Caco-2 (cell line): ENCODE data around the gene THAP3. TPM values are rescaled to one million over a fixed set of nuclear protein-coding genes. Genes with fewer than 3 reads are reported as not detected.

Experiments
- BruUV-seq: library from RNA; stranded (reverse); fragments of 400-500 nt; replicated peaks from 2 replicates; lab custom pipeline; 2021; lab: Mats Ljungman, UMichigan
- CTCF ChIA-PET: fragments of 300-600 bp; sonication (Branson Sonifier 250); formaldehyde crosslinking; loops from one replicate; lab custom pipeline; 2022; ENCODE audit warnings: antibody characterized with exemption; lab: Charles Lee
- POLR2A ChIA-PET: fragments of 300-600 bp; sonication (Branson Sonifier 250); formaldehyde crosslinking; loops from one replicate; lab custom pipeline; 2022; ENCODE audit warnings: antibody characterized with exemption; lab: Charles Lee
- DNase-seq, 2 experiments: peaks; one replicate each; pipeline versions ENCODE4 v3.0.0 to v3.0.0-alpha.2; 2020 to 2022
- H3K27me3 ChIP-seq: replicated peaks from 2 replicates; pipeline ENCODE4 v1.6.0; 2011; ENCODE audit warnings: low read length; ENCODE audit not compliant: control insufficient read depth, insufficient read depth
- H3K36me3 ChIP-seq: 2 replicates; pipeline ENCODE4 v1.5.1; 2011; ENCODE audit warnings: low read length; ENCODE audit not compliant: control insufficient read depth, insufficient read depth
- H3K4me1 ChIP-seq: fragments of 250-450 bp; sonication (Bioruptor Pico); 2 replicates; pipeline ENCODE4 v1.5.1; 2020; ENCODE audit warnings: mild to moderate bottlenecking
- H3K4me3 ChIP-seq: 2 replicates; pipeline ENCODE4 v1.5.1; 2011; ENCODE audit warnings: low read depth, mild to moderate bottlenecking, control low read depth, low read length
- H3K9me3 ChIP-seq: fragments of 250-450 bp; sonication (Bioruptor Pico); 2 replicates; pipeline ENCODE4 v1.5.1; 2020; ENCODE audit warnings: mild to moderate bottlenecking, moderate library complexity
- H3K27ac Mint-ChIP-seq: one replicate; pipeline ENCODE4 v1.8.0; 2022; ENCODE audit warnings: mixed read lengths; ENCODE audit not compliant: unreplicated experiment
- H3K27me3 Mint-ChIP-seq: one replicate; pipeline ENCODE4 v1.8.0; 2022; ENCODE audit warnings: mixed read lengths; ENCODE audit not compliant: insufficient read depth, unreplicated experiment
- H3K36me3 Mint-ChIP-seq: one replicate; pipeline ENCODE4 v1.8.0; 2022; ENCODE audit warnings: mild to moderate bottlenecking, mixed read lengths; ENCODE audit not compliant: insufficient read depth, unreplicated experiment
- H3K4me1 Mint-ChIP-seq: one replicate; pipeline ENCODE4 v1.8.0; 2022; ENCODE audit warnings: low read depth, mixed read lengths; ENCODE audit not compliant: unreplicated experiment
- H3K4me3 Mint-ChIP-seq: one replicate; pipeline ENCODE4 v1.8.0; 2022; ENCODE audit warnings: mild to moderate bottlenecking, moderate library complexity, mixed read lengths; ENCODE audit not compliant: unreplicated experiment
- H3K9me3 Mint-ChIP-seq: one replicate; pipeline ENCODE4 v1.8.0; 2022; ENCODE audit warnings: mixed read lengths; ENCODE audit not compliant: unreplicated experiment
- intact Hi-C: fragments of 100-400 bp; cut with micrococcal nuclease; formaldehyde crosslinking; loops from one replicate; pipeline ENCODE4 v1.10.0; 2022; ENCODE audit not compliant: unreplicated experiment
- total RNA-seq: library from RNA; stranded (reverse); gene quantifications from 2 replicates; pipeline ENCODE4 v1.2.3, GENCODE V29; 2022
- TF ChIP-seq, protein P1 (sequence below), 2 experiments: fragments of 200-600 bp in 1 of 2; IDR thresholded peaks; 1 replicate in 1 of 2; 2 replicates in 1 of 2; pipeline versions ENCODE4 v1.5.1 to v1.8.0; 2011 to 2022; ENCODE audit warnings: antibody characterized with exemption in 1 of 2, control low read depth in 1 of 2, inconsistent platforms in 1 of 2, low read depth in 1 of 2, low read length in 1 of 2, mild to moderate bottlenecking in 1 of 2, moderate library complexity in 1 of 2; ENCODE audit not compliant: insufficient read depth in 1 of 2, severe bottlenecking in 1 of 2, unreplicated experiment in 1 of 2

THAP3 gene
- total RNA-seq, 1 experiment from 2014 or later, result 13.5 TPM

DNA sequence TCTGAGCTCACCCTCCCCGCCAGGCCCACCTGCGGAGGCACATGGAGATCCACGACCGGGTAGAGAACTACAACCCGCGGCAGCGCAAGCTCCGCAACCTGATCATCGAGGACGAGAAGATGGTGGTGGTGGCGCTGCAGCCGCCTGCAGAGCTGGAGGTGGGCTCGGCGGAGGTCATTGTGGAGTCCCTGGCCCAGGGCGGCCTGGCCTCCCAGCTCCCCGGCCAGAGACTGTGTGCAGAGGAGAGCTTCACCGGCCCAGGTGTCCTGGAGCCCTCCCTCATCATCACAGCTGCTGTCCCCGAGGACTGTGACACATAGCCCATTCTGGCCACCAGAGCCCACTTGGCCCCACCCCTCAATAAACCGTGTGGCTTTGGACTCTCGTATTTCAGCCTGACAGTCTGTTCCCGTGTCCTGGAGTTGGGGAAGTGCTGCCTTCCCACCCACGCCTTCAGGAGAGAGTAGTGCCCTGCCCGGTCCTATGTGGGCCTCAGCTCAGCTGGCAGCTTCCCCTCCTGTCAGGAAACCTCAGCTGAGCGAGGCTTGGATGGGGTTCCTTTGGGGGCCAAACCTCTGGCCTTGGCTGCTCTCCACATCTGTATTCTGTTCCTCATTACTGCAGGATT lies 35.7 kb upstream of the THAP3 start:
- TF ChIP-seq, protein P1, sequence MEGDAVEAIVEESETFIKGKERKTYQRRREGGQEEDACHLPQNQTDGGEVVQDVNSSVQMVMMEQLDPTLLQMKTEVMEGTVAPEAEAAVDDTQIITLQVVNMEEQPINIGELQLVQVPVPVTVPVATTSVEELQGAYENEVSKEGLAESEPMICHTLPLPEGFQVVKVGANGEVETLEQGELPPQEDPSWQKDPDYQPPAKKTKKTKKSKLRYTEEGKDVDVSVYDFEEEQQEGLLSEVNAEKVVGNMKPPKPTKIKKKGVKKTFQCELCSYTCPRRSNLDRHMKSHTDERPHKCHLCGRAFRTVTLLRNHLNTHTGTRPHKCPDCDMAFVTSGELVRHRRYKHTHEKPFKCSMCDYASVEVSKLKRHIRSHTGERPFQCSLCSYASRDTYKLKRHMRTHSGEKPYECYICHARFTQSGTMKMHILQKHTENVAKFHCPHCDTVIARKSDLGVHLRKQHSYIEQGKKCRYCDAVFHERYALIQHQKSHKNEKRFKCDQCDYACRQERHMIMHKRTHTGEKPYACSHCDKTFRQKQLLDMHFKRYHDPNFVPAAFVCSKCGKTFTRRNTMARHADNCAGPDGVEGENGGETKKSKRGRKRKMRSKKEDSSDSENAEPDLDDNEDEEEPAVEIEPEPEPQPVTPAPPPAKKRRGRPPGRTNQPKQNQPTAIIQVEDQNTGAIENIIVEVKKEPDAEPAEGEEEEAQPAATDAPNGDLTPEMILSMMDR (IDR thresholded peaks at IDR 0.05; ENCODE audit: insufficient read depth in 1 of 2, low read depth in 1 of 2, low read length in 1 of 2, severe bottlenecking in 1 of 2, unreplicated experiment in 1 of 2), result no peak
- POLR2A ChIA-PET, result no interaction called here
- Histone ChIP-seq H3K9me3 (no peaks in the 10 kb centered on the region), H3K27me3 (no peaks in the 10 kb centered on the region), H3K4me3 (no peak overlapping the region), H3K4me1 (no peaks in the 10 kb centered on the region), H3K36me3 (peaks cover 2% of the 10 kb centered on the region; the same call in 1 of the 2 replicates)
- peaks cover 22% of the 10 kb centered on the region for H3K36me3 Mint-ChIP-seq
- no peak for DNase-seq
- no peak overlapping the region for H3K4me3 Mint-ChIP-seq
- no peaks in the 10 kb centered on the region for H3K27me3 Mint-ChIP-seq
- H3K27ac Mint-ChIP-seq, result no peak overlapping the region
- intact Hi-C loops, result no loop called here
- BruUV-seq, result no TSS peak
- H3K4me1 Mint-ChIP-seq, result no peaks in the 10 kb centered on the region
- CTCF ChIA-PET, result no interaction called here
- no peaks in the 10 kb centered on the region for H3K9me3 Mint-ChIP-seq

DNA sequence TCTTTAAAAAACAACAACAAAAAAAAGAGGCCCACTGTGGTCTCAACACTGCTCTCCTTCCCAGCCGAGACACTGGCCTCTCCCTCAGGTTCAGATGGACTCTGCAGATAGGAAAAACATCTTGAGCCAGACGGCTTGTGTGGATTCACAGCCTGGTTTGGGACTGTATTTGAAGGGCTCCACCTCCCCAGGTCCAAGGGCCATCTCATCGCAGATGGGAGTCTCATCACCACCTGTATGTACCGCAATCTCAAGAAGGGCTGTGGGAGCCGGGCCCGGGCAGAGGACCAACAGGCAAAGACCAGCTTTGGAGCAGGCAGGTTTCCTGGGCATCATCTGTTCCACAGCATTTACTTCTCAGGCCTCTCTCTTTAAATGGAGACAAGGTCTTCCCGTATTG lies 34.6 kb upstream of the THAP3 start:
- no TSS peak for BruUV-seq
- ChIA-PET POLR2A (no interaction called here), CTCF (no interaction called here)
- Mint-ChIP-seq H3K4me1 (no peaks in the 10 kb centered on the region), H3K36me3 (peaks cover 24% of the 10 kb centered on the region), H3K4me3 (no peak overlapping the region), H3K27ac (no peak overlapping the region), H3K9me3 (no peaks in the 10 kb centered on the region), H3K27me3 (no peaks in the 10 kb centered on the region)
- Histone ChIP-seq H3K4me1 (no peaks in the 10 kb centered on the region), H3K4me3 (no peak overlapping the region), H3K36me3 (peaks cover 2% of the 10 kb centered on the region; the same call in 1 of the 2 replicates), H3K27me3 (no peaks in the 10 kb centered on the region), H3K9me3 (no peaks in the 10 kb centered on the region)
- TF ChIP-seq, protein P1 (IDR thresholded peaks at IDR 0.05; ENCODE audit: insufficient read depth in 1 of 2, low read depth in 1 of 2, low read length in 1 of 2, severe bottlenecking in 1 of 2, unreplicated experiment in 1 of 2), result no peak
- intact Hi-C loops, result no loop called here
- no peak for DNase-seq

DNA sequence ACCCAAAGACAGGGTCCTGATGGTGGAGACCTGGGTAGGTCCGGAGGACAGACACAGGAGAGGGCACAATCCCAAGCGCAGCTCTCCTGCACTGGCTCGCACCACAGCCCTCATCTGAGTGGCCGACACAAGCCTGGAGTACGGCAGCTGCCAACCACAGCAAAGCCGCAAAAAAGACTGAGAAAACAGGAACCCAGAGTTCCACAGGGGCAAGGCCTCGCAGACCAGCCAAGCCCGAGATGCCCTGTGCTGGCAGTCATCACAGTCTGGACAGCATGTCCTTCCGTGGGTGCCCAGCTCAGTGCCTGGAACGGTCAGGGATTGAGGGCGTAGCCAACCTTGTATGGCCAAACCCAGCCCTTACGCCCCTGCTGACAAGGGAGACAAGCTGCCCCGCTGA lies 33.4 kb upstream of the THAP3 start:
- Histone ChIP-seq H3K36me3 (peaks cover 2% of the 10 kb centered on the region; the same call in 1 of the 2 replicates), H3K27me3 (no peaks in the 10 kb centered on the region), H3K9me3 (no peaks in the 10 kb centered on the region), H3K4me1 (no peaks in the 10 kb centered on the region), H3K4me3 (no peak overlapping the region)
- H3K4me3 Mint-ChIP-seq, result no peak overlapping the region
- H3K9me3 Mint-ChIP-seq, result no peaks in the 10 kb centered on the region
- intact Hi-C loops, result no loop called here
- no peak for DNase-seq
- H3K4me1 Mint-ChIP-seq, result no peaks in the 10 kb centered on the region
- H3K27me3 Mint-ChIP-seq, result no peaks in the 10 kb centered on the region
- no TSS peak for BruUV-seq
- ChIA-PET POLR2A (interaction anchor here (1.2 kb wide), 1 partner anchor 12 kb away, joined by 4 read pairs; no protein-coding TSS in a partner anchor), CTCF (no interaction called here)
- TF ChIP-seq, protein P1 (IDR thresholded peaks at IDR 0.05; ENCODE audit: insufficient read depth in 1 of 2, low read depth in 1 of 2, low read length in 1 of 2, severe bottlenecking in 1 of 2, unreplicated experiment in 1 of 2), result no peak
- H3K36me3 Mint-ChIP-seq, result peaks cover 31% of the 10 kb centered on the region
- no peak overlapping the region for H3K27ac Mint-ChIP-seq
